Osteocyte (in vitro differentiated cells): ENCODE measurements around the gene ERP44. TPM values are rescaled to one million over a fixed set of nuclear protein-coding genes. Genes with fewer than 3 reads are reported as not detected.
A peak's percentile ranks its signal among the peaks of the same experiment; 100 is the strongest.

Source experiments
- DNase-seq: peaks from one replicate; pipeline ENCODE4 v3.0.0; 2021; ENCODE audit warnings: mixed read lengths; ENCODE audit not compliant: unreplicated experiment; ENCODE audit errors: extremely low spot score
- H3K27ac Mint-ChIP-seq: one replicate; pipeline ENCODE4 v1.8.0; 2021; ENCODE audit warnings: mild to moderate bottlenecking, mixed read lengths; ENCODE audit not compliant: unreplicated experiment
- H3K27me3 Mint-ChIP-seq: one replicate; pipeline ENCODE4 v1.8.0; 2021; ENCODE audit warnings: mixed read lengths; ENCODE audit not compliant: unreplicated experiment
- H3K36me3 Mint-ChIP-seq: one replicate; pipeline ENCODE4 v1.8.0; 2021; ENCODE audit warnings: mixed read lengths; ENCODE audit not compliant: unreplicated experiment
- H3K4me1 Mint-ChIP-seq: one replicate; pipeline ENCODE4 v1.8.0; 2021; ENCODE audit warnings: mixed read lengths; ENCODE audit not compliant: unreplicated experiment
- H3K4me3 Mint-ChIP-seq: one replicate; pipeline ENCODE4 v1.8.0; 2021; ENCODE audit warnings: mild to moderate bottlenecking, moderate library complexity, mixed read lengths; ENCODE audit not compliant: unreplicated experiment
- H3K9me3 Mint-ChIP-seq: one replicate; pipeline ENCODE4 v1.8.0; 2021; ENCODE audit warnings: mixed read lengths; ENCODE audit not compliant: unreplicated experiment
- CTCF ChIP-seq: fragments of 200-600 bp; sonication (generic); IDR thresholded peaks from 2 replicates; pipeline ENCODE4 v1.5.0; 2021; ENCODE audit warnings: antibody characterized with exemption, mild to moderate bottlenecking, moderate library complexity
- total RNA-seq: library from RNA; stranded (reverse); gene quantifications from 2 replicates; pipeline ENCODE4 v1.2.1, GENCODE V29; 2021

Gene ERP44
- total RNA-seq, 1 donor from 2014 or later, result 24.7 TPM

- DNase-seq, result no peak
- no peak for TF ChIP-seq CTCF
- Mint-ChIP-seq H3K4me1 (no peaks in the 10 kb centered on the region), H3K36me3 (peaks cover 25% of the 10 kb centered on the region), H3K9me3 (peaks cover 16% of the 10 kb centered on the region), H3K27ac (no peak overlapping the region), H3K27me3 (no peaks in the 10 kb centered on the region), H3K4me3 (no peak overlapping the region)
Measured at GRCh38 chr9:100033877-100034551, 64.8 kb downstream of the ERP44 start.

- Mint-ChIP-seq H3K9me3 (peaks cover 5% of the 10 kb centered on the region), H3K4me3 (no peak overlapping the region), H3K36me3 (peaks cover 13% of the 10 kb centered on the region), H3K27ac (no peak overlapping the region), H3K27me3 (no peaks in the 10 kb centered on the region), H3K4me1 (peaks cover 2% of the 10 kb centered on the region)
- no peak for DNase-seq
- no peak for TF ChIP-seq CTCF
Measured at GRCh38 chr9:100030548-100030947, 68.3 kb downstream of the ERP44 start.

GRCh38 chr9:100029251-100029650 is 69.5 kb downstream of the ERP44 start:
- Mint-ChIP-seq H3K36me3 (peaks cover 17% of the 10 kb centered on the region), H3K4me3 (no peak overlapping the region), H3K4me1 (peaks cover 2% of the 10 kb centered on the region), H3K27ac (no peak overlapping the region), H3K27me3 (no peaks in the 10 kb centered on the region), H3K9me3 (peaks cover 9% of the 10 kb centered on the region)
- DNase-seq, result no peak
- no peak for TF ChIP-seq CTCF

GRCh38 chr9:100028201-100028784 is 70.5 kb downstream of the ERP44 start:
- Mint-ChIP-seq H3K9me3 (peaks cover 12% of the 10 kb centered on the region), H3K36me3 (peaks cover 20% of the 10 kb centered on the region), H3K27me3 (no peaks in the 10 kb centered on the region), H3K4me1 (peaks cover 2% of the 10 kb centered on the region), H3K4me3 (no peak overlapping the region), H3K27ac (no peak overlapping the region)
- peak; percentile 88 for DNase-seq
- peak; percentile 94 for TF ChIP-seq CTCF

GRCh38 chr9:100027543-100027942 is 71.3 kb downstream of the ERP44 start:
- Mint-ChIP-seq H3K36me3 (peaks cover 17% of the 10 kb centered on the region), H3K27ac (no peak overlapping the region), H3K9me3 (peaks cover 12% of the 10 kb centered on the region), H3K4me3 (no peak overlapping the region), H3K27me3 (no peaks in the 10 kb centered on the region), H3K4me1 (peaks cover 2% of the 10 kb centered on the region)
- TF ChIP-seq CTCF, result no peak
- DNase-seq, result no peak
